Measurements from ENCODE around the gene HBQ1. TPM values are rescaled to one million over a fixed set of nuclear protein-coding genes. Genes with fewer than 3 reads are reported as not detected.

HBQ1 gene
- total RNA-seq, 1 experiment from 2014 or later, result not detected

DNA sequence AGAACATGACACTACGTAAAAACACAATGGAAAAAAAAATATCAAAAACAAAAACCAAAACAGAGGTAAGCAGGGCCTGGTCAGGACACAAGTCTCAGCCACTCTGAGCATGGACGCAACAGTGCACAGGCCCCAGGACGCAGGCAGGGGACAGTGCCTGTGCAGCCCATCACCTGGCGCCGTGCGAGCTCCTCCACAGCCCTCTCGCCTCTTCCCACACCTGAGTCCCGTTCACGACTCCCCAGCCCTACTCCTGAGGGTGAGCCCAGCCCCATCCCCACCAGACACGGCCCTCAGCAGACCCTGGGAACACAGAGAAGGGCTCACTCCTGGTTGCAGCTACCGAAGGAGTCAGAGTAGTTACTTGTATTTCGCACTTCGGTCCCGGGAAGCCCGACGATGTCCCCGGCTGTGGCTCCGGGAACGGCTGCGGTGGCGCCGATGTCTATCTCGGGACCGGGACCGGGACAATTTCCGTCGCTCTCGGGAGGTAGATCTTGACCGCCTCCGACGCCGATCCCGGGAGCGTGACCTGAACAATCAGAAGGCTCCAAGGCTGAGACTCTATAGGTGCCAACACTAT, 9.4 kb downstream of the HBQ1 start (continued):
- TF ChIP-seq, protein P1, sequence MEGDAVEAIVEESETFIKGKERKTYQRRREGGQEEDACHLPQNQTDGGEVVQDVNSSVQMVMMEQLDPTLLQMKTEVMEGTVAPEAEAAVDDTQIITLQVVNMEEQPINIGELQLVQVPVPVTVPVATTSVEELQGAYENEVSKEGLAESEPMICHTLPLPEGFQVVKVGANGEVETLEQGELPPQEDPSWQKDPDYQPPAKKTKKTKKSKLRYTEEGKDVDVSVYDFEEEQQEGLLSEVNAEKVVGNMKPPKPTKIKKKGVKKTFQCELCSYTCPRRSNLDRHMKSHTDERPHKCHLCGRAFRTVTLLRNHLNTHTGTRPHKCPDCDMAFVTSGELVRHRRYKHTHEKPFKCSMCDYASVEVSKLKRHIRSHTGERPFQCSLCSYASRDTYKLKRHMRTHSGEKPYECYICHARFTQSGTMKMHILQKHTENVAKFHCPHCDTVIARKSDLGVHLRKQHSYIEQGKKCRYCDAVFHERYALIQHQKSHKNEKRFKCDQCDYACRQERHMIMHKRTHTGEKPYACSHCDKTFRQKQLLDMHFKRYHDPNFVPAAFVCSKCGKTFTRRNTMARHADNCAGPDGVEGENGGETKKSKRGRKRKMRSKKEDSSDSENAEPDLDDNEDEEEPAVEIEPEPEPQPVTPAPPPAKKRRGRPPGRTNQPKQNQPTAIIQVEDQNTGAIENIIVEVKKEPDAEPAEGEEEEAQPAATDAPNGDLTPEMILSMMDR (IDR thresholded peaks at IDR 0.05 in 2 of 3, conservative IDR thresholded peaks at IDR 0.05 in 1 of 3; ENCODE audit: borderline replicate concordance in 1 of 3, insufficient read depth in 1 of 3, low read depth in 2 of 3, low read length in 2 of 3), result no peak
- TF ChIP-seq EZH2 (IDR thresholded peaks at IDR 0.05), result no peak

DNA sequence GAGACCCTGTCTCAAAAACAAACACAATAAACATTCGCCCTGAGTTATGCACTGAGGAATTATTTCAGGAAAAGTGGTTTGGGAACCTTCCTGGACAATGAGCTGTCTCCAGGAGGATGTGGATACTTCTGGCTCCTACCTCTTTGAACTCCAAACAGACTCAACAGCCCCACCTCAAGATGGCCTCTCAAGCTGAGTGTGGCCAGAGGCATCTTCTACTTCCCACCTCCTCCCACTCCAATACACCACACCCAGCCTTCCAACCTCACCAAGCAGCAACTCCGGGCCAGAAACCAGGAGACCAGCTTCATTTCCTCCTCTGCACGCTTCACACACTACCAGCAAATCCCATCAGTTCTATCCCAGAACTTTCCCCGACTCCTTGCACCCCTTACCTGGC, 11.6 kb downstream of the HBQ1 start:
- Histone ChIP-seq H3K27me3 (ENCODE audit: insufficient read depth, low read length) (no peaks in the 10 kb centered on the region), H3K4me2 (ENCODE audit: low read length) (no peak overlapping the region), H2AFZ (ENCODE audit: low read depth, low read length, poor library complexity, severe bottlenecking) (no peak overlapping the region), H3K9me2 (ENCODE audit: insufficient read depth) (no peaks in the 10 kb centered on the region), H3K9me3 (ENCODE audit: control insufficient read depth in 1 of 2, insufficient read depth in 1 of 2, low read depth in 1 of 2, low read length in 2 of 2) (no peaks in the 10 kb centered on the region), H3K79me2 (ENCODE audit: insufficient read depth, low read length) (no peaks in the 10 kb centered on the region), H4K20me1 (ENCODE audit: insufficient read depth) (no peaks in the 10 kb centered on the region), H3K9ac (ENCODE audit: low read length) (no peak overlapping the region), H3K27ac (ENCODE audit: low read depth, low read length) (no peak overlapping the region), H3K36me3 (ENCODE audit: control insufficient read depth in 1 of 2, insufficient read depth in 2 of 2, low read length in 2 of 2) (peaks cover 0 to 7% of the 10 kb centered on the region in 2 experiments), H3K4me1 (ENCODE audit: control insufficient read depth in 1 of 2, insufficient read depth in 2 of 2, low read length in 2 of 2) (no peaks in the 10 kb centered on the region), H3K4me3 (replicated peaks in 1 of 2; ENCODE audit: low read depth in 1 of 2, low read length in 2 of 2) (no peak overlapping the region)
- RAD21 ChIA-PET (ENCODE audit: low non-redundant PET in 1 of 2, low total read pairs in 2 of 2, uncharacterized antibody in 2 of 2, unreplicated experiment in 2 of 2), result no interaction called here
- POLR2A ChIA-PET, result no interaction called here
- no peak for DNase-seq (ENCODE audit: low read depth, low spot score)
- ATAC-seq, result no peak
- CTCF ChIA-PET, result no interaction called here
- intact Hi-C loops (cut with micrococcal nuclease), result no loop called here
- no TSS peak for BruUV-seq (replicated peaks)
- TF ChIP-seq CBX3 (IDR thresholded peaks at IDR 0.05; ENCODE audit: low read depth) (no peak), ELF1 (IDR thresholded peaks at IDR 0.05; ENCODE audit: borderline replicate concordance, low read depth) (no peak), SRF (IDR thresholded peaks at IDR 0.05; ENCODE audit: low read depth) (no peak), FOSL1 (IDR thresholded peaks at IDR 0.05; ENCODE audit: low read depth) (no peak), JUND (IDR thresholded peaks at IDR 0.05) (no peak), POLR2A (IDR thresholded peaks at IDR 0.05; ENCODE audit: borderline replicate concordance, extremely low read depth, insufficient read depth, insufficient read length) (no peak), CEBPB (IDR thresholded peaks at IDR 0.05; ENCODE audit: low read depth) (no peak), POLR2AphosphoS5 (IDR thresholded peaks at IDR 0.05; ENCODE audit: low read depth, low read length) (no peak), RAD21 (IDR thresholded peaks at IDR 0.05; ENCODE audit: low read depth) (no peak), ZNF274 (IDR thresholded peaks at IDR 0.05; ENCODE audit: low read depth, low read length) (no peak), EGR1 (IDR thresholded peaks at IDR 0.05; ENCODE audit: low read depth) (no peak), ZFX (IDR thresholded peaks at IDR 0.05) (no peak), SP1 (IDR thresholded peaks at IDR 0.05; ENCODE audit: low read depth) (no peak), EZH2 (IDR thresholded peaks at IDR 0.05) (no peak), YY1 (IDR thresholded peaks at IDR 0.05; ENCODE audit: extremely low read depth, insufficient replicate concordance, low read depth, low read length) (no peak), EZH2phosphoT487 (IDR thresholded peaks at IDR 0.05; ENCODE audit: borderline replicate concordance) (no peak)
- TF ChIP-seq, protein P2, sequence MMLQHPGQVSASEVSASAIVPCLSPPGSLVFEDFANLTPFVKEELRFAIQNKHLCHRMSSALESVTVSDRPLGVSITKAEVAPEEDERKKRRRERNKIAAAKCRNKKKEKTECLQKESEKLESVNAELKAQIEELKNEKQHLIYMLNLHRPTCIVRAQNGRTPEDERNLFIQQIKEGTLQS (IDR thresholded peaks at IDR 0.05), result no peak
- TF ChIP-seq, protein P1 (IDR thresholded peaks at IDR 0.05 in 2 of 3, conservative IDR thresholded peaks at IDR 0.05 in 1 of 3; ENCODE audit: borderline replicate concordance in 1 of 3, insufficient read depth in 1 of 3, low read depth in 2 of 3, low read length in 2 of 3), result no peak

Measured in HCT116 (cell line).